ENCODE measurements around the gene RPS6KB1. TPM values are rescaled to one million over a fixed set of nuclear protein-coding genes. Genes with fewer than 3 reads are reported as not detected.

RPS6KB1 gene
- total and polyA plus RNA-seq, 9 of the 15 experiments (the other 6 are each of a cell fraction or from before 2014, with no cell fraction given): 8.8 to 60.7 (median 35.1) TPM

DNA sequence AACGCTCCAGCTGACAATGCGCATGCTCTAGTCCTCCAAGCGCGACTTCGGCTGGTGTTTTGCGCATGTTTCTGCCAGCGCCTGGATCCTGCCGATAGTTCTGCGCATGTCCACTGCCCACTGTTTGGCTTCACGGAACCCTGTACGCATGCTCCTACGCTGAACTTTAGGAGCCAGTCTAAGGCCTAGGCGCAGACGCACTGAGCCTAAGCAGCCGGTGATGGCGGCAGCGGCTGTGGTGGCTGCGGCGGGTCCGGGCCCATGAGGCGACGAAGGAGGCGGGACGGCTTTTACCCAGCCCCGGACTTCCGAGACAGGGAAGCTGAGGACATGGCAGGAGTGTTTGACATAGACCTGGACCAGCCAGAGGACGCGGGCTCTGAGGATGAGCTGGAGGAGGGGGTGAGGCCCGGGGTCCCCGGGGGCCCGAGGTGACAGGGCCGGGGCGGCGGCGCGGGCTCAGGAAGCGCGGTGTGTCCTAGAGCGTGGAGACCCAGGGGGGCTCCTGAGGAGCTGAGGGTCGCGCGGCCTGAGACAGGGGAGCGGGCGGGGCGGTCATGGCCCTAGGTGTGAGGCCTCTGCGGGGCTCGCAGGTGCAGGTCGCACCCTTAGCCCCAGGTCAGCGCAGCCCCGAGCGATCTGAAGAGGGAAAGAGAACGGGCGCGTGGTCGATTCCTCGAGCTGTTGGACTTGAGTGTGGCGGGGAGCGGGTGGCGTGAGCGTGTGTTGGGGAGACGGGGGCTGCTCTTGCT is at the start of gene RPS6KB1, which contains the start of gene TUBD1 (continued):
- TF ChIP-seq SAFB2 (IDR thresholded peaks at IDR 0.05; ENCODE audit: borderline replicate concordance, low read depth, low read length, severe bottlenecking) (no peak), ZNF12 (CRISPR knock-in tag; IDR thresholded peaks at IDR 0.05) (no peak), NFYB (IDR thresholded peaks at IDR 0.05; ENCODE audit: extremely low read depth, insufficient read length) (no peak), ZNF695 (CRISPR knock-in tag; IDR thresholded peaks at IDR 0.05) (no peak), NFE2L1 (tag; IDR thresholded peaks at IDR 0.05; ENCODE audit: borderline replicate concordance, low read depth) (no peak), ZNF197 (CRISPR knock-in tag; IDR thresholded peaks at IDR 0.05; ENCODE audit: low read depth) (no peak), LEF1 (IDR thresholded peaks at IDR 0.05) (no peak), BHLHE40 (IDR thresholded peaks at IDR 0.05; ENCODE audit: low read length) (no peak), ZNF444 (CRISPR knock-in tag; IDR thresholded peaks at IDR 0.05) (no peak), NFE2 (IDR thresholded peaks at IDR 0.05; ENCODE audit: low read depth) (peak; percentile 1; the same call in 1 of the 2 replicates), LCOR (CRISPR knock-in tag; IDR thresholded peaks at IDR 0.05) (no peak; the same call in none of the 2 replicates), STAT5A (IDR thresholded peaks at IDR 0.05; ENCODE audit: borderline replicate concordance, low read length) (no peak)
- TF ChIP-seq, protein P1, sequence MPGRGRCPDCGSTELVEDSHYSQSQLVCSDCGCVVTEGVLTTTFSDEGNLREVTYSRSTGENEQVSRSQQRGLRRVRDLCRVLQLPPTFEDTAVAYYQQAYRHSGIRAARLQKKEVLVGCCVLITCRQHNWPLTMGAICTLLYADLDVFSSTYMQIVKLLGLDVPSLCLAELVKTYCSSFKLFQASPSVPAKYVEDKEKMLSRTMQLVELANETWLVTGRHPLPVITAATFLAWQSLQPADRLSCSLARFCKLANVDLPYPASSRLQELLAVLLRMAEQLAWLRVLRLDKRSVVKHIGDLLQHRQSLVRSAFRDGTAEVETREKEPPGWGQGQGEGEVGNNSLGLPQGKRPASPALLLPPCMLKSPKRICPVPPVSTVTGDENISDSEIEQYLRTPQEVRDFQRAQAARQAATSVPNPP (IDR thresholded peaks at IDR 0.05; ENCODE audit: borderline replicate concordance, insufficient read depth, insufficient read length): no peak
- TF ChIP-seq, protein P2, sequence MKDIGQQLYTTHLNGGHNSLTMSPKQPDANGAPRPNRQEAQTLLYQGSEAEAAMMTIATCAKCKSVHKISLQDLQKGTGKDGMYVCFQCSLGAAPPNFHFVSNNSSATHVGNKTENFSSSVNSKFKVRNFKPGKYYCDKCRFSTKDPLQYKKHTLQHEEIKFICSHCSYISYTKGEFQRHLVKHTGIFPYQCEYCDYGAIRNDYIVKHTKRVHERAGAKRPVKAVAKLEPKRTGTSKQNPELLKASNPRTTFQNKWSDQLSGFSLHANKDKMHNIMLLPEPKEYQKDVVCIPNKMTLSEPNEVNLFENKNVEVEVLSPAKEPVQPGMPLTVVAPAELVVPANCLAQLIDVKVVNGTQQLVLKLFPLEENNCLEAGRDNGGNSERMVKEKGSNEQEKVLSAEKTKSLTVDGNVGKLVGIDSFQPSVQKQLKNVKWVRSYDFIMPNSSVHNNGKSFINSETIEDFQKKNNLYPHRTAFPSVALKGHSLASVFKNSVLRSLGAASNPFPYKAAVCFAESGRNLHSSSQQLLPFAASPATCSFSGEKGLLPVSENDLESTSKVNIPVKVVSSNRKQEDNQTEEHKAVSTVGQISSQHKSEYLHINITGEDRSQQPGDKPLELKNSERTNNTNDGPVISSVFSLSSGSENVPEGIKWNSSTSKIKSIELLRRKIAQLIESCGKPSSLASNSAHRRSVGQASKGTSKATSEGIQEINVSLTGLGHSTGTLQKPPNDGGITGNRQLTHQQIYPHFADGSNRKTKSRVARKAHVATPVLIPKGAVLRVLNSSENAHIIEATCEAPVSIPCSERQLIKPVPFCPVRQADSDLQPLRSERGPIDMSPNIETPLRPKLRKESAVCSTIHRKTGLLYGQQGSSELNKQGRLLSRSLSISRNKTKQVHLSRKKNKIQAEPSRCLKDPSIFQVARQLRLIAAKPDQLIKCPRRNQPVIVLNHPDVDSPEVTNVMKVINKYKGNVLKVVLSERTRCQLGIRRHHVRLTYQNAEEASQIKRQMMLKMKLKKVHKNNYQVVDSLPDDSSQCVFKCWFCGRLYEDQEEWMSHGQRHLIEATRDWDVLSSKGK (CRISPR knock-in tag; IDR thresholded peaks at IDR 0.05): no peak
- TF ChIP-seq, protein P3, sequence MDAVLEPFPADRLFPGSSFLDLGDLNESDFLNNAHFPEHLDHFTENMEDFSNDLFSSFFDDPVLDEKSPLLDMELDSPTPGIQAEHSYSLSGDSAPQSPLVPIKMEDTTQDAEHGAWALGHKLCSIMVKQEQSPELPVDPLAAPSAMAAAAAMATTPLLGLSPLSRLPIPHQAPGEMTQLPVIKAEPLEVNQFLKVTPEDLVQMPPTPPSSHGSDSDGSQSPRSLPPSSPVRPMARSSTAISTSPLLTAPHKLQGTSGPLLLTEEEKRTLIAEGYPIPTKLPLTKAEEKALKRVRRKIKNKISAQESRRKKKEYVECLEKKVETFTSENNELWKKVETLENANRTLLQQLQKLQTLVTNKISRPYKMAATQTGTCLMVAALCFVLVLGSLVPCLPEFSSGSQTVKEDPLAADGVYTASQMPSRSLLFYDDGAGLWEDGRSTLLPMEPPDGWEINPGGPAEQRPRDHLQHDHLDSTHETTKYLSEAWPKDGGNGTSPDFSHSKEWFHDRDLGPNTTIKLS (IDR thresholded peaks at IDR 0.05; ENCODE audit: borderline replicate concordance, low read depth): peak; percentile 72; the same call in 1 of the 2 replicates
- TF ChIP-seq, protein P4, sequence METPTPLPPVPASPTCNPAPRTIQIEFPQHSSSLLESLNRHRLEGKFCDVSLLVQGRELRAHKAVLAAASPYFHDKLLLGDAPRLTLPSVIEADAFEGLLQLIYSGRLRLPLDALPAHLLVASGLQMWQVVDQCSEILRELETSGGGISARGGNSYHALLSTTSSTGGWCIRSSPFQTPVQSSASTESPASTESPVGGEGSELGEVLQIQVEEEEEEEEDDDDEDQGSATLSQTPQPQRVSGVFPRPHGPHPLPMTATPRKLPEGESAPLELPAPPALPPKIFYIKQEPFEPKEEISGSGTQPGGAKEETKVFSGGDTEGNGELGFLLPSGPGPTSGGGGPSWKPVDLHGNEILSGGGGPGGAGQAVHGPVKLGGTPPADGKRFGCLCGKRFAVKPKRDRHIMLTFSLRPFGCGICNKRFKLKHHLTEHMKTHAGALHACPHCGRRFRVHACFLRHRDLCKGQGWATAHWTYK (CRISPR knock-in tag; IDR thresholded peaks at IDR 0.05): peak; percentile 67; the same call in 1 of the 2 replicates
- TF ChIP-seq, protein P5, sequence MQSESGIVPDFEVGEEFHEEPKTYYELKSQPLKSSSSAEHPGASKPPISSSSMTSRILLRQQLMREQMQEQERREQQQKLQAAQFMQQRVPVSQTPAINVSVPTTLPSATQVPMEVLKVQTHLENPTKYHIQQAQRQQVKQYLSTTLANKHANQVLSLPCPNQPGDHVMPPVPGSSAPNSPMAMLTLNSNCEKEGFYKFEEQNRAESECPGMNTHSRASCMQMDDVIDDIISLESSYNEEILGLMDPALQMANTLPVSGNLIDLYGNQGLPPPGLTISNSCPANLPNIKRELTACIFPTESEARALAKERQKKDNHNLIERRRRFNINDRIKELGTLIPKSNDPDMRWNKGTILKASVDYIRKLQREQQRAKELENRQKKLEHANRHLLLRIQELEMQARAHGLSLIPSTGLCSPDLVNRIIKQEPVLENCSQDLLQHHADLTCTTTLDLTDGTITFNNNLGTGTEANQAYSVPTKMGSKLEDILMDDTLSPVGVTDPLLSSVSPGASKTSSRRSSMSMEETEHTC (IDR thresholded peaks at IDR 0.05): no peak
